Stimulated activated CD8-positive, alpha-beta memory T cell treated with anti-CD3 and anti-CD28 coated beads, Interleukin-4, amount 100 ng/mL, for 4 hours (primary cell): ENCODE measurements around the gene ANKRD13B.

ENCODE experiments used
- DNase-seq, 2 donors: peaks; one replicate each; pipeline ENCODE4 v3.0.0-alpha.2; 2020; ENCODE audit warnings: low read depth in 2 of 2, low spot score in 1 of 2

Gene ANKRD13B

DNA sequence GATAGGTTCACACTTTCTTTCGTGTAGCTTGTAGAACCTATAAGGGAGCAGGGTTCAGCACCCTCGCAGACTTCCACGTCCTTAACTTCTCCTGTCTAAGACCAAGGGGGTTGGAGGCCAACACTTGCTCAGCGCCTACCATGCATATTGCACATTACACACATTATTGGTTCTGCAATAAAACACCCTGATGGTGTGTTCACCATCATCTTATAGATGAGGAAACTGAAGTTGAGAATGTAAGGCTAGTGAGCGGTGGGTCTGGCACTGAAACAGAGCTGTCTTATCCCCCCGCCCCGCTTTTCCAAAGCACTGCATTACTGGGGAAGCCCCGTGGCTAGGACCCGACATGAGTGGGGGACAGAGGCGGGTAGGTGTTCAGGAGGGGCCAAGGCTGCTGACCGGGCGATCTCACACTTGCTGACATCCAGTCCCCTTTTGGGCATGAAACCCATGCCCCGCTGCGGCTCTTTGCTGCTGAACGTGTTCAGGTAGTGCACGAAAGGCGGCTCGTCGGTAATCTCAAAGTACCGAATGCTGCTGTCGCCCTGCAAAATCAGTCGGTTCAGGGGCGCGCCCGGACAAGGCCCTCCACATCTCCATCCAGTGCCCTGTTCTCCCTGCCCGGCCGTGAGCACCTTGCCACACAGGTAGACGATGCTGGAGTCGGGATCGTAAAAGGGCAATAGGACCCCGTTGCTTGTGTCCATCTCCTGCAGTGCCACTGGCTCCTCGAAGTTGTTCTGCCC lies 23.5 kb downstream of the ANKRD13B start:
- DNase-seq, result no peak

DNA sequence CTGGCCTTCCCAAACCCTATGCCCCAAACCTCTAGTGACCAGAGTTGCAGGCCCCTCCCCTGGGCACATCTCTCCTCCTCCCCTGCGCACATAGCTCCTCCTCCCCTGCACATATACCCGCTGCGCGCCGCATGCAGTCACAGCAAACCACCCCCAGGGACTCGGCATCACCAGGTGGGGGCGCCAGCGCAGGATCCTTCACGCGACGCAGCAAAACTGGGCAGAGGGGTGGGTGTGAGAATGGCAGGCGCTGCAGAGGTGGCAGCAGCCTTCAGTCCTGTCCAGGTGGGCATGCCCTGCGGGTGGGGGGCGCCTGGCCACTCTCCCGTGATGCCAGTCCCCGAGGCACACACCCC lies 24.2 kb downstream of the ANKRD13B start:
- peak; percentile 74 to 75 for DNase-seq

DNA sequence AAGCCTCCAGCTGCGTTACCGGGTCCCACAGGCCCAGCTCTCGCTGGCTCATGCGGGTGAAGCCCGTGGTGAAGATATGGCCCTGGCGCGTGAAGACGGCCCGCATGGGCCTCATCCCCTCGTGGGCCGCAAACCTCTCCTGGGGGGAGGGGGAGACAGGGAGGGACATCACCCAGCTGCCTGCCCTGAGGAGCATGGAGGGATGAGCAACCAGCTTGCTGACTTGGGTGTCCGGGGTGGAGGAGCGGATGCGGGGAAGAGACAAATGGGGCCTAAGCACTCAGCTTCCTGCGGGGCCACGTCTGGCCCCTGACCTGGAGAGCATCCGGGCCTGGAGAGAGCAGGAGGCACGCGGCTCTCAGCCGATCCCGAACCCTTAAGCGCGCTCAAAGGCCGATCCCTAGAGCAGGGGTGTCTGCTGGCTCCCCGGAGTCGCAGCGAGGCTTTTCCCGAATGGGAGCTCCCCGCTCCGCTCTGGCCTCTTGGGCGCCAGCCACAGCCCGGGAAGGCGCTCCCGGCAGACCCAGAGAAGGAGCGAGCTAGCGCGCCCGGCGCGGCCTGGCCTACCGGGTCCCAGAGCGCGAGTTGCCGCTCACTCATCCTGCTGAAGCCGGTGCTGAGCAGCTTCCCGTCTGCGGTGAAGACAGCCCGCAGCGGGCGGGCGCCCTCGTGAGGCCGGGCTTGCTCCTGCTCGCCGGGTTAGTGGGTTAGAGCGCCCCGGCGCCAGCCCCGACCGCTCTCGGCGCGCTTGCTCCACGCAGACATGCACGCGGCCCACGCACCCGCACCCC lies 24.7 kb downstream of the ANKRD13B start:
- DNase-seq, result peak; percentile 70 to 80

DNA sequence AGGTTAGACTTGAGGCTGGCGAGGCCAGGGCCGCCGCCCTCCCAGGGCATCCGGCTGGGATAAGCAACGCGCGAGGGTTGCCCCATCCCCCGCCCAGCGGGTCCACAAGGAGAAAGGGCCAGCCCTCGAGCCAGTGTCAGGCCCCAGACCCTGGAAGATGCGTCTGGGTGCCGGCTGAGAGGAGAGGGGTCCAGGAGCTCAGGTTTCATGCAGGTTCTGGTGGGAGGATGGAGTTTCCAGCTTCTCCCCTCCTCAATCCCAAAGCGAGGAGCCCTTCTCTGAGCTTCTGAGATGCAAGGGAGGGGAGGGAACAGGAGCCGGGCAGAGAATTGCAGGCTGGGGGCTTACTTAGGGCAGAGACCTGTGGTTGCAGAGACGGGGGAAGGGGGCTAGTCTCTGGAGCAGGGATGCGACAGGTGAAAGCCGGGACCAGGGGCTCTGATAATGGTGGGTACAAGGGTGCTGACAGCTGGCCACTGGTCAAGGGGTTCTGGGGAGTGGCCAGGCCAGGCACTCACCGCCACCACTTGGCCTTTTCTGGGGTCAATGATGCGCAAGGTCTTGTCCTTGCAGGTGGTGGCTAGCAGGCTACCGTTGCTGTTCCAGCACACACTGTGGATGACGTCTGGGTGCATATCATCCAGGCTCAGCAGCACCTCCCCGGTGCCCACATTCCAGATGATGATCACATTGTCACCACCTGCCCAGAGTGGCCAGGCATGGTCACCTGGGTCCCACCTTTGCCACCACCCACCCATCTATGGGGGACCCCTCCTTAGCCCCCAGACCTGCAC lies 25.5 kb downstream of the ANKRD13B start:
- no peak for DNase-seq

DNA sequence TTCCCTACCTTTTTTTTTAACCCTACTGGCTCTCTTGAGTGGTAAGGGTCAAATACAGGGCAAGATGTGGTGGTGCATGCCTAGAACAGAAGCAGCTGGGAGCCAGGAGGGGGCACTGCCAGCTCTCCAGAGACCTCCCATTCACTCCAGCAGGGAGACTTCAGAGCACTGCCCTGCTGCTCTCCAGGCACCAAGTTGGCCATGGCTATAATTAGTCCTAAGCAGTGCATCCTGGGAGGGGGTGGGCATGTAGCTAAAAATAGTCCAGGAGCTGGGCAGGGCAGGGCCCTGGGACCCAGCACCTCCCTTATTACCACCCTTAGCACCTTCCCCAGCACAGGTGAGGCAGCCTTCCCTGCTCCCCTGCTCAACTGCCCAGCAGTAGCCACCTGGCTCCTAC lies 26.3 kb downstream of the ANKRD13B start:
- no peak for DNase-seq

DNA sequence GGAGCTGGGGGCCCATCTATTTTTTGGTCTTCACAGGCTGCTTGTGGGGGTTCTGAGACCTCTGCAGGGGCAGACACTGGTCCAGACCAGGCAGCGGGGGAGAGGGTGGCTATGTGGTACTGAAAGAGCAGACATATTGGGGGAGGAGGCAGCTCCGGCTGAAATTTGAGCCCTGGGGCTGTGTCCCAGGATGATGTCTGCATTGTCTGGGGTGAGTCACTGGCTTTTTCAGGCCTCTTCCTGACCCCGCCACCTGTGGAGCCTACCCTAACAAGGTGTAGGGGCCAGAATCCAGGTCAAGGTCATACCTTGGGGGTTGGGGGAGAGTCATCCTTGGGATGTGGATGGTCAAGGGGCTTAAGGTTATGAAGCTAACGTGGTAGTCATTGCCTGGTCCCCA lies 27.3 kb downstream of the ANKRD13B start:
- no peak for DNase-seq

DNA sequence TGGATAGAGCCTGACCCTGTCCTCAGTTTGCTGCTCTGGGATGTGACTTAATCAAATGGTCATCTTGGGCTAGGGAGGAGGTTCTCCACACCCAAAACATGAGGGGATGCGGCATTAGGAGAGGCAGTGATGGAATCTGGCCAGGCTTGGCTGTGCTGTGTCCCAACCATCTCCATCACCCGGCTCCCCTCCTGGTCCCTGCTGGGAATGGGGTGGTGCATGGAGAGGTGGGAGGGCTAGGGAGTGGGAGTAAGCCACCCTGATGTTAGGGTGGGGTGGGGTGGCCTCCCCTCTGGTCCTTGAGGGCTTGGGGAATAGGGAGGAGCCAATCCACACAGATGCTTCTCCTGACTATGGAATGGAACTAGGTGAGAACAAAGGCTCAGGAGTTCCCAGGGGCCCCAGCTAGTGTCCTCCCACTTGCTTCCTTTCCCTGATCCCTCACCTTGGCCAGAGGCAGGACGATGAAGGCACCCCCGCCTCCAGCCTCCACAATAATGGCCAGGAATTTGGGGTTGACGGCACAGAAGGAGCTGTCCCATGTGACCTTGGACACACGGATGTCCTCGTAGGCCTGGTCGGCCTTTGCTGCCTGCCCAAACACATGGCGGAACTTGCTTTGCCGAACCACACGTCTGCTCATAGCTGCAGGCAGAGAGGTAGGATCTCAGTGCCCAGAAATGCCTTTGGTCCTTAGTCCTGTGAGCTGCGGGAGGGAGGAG lies 28.0 kb downstream of the ANKRD13B start:
- no peak for DNase-seq

DNA sequence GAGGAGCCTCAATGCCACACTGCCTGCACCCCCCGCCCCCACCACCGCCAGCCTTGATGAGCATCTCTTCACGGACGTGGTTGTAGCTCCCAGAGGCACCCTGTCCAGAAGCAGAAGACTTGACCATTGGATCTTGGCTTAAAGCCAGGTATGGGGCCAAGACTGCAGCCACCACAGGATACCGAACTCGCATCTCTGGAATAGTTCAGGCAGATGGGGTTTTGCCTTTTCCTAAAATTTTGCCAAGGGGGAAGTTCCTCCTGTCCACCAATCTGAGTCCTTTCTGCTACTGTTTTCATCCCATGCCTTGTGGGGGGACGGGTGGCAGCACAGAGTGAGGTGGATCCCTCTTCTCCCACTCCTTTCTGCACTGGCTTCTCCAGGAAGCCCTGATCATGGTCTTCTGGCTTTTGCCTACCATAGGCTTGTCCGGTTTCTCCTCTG lies 28.8 kb downstream of the ANKRD13B start:
- DNase-seq, result no peak

DNA sequence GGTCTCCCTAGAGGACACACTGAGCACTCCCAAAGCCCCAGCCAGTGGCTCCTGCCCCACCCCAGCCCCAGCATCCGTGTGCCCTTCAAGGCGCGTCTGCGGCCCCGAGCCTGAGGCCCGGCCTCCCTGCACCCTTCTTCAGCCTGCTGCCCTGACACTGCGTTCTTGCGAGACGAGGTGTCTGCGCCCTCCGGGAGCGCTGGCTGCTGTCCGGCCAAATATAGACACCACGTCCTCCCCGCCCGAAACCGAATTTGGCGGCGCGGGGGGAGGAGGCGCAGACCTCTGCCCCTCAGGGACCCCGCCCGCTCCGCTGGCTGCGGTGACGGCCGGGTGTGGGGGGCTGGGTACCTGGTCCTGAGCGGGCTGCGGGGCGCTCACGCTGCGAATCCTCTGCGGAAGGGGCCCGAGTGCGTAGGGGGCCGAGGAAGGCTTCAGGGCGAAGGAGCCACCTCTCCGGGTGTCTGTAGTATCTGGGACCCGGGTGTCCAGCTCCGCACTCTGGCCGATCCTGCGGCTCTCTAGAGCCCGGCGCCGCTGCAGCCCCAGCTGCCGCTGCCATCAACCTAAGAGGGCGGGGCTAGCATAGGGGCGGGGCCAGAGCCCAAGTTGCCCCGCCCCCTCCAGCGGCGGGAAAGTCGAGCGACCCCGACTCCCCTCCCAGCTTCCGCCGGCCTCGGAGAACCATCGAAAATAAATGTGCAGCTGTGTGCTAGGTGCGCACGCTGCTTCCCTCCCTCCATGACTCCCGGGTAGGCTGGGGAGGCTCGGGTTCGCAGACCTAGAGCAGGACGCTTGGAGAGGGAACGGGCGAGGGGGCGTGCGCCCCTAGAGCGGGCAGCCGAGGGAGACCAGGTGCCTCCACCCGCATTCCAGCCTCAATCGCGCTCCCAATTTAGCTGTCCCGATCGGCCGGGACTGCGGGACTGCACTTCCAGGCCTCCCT lies 29.7 kb downstream of the ANKRD13B start, which contains the start of gene CORO6:
Gene CORO6 (minus strand): TSS at position 576 of the 946 bp plus-strand sequence. CDS start 1,491 bp downstream, outside the sequence.
- no peak for DNase-seq

DNA sequence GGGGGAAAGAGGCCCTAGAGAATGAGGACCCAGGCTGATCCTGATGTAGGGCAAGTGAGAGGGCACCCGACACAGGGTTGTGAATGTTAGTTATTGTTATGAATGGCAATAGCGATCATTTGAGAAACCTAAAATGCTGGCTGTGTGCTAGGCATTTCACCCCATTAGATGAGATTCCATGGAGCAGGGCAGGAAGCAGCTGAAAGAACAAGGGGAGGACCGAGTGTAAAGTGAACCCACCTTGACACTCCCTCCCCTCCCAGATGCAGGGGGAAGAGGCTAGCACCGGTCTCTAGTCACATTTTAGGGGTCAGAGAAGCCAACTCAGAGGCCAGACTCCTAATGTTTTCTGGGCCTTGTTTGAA lies 30.3 kb downstream of the ANKRD13B start:
- no peak for DNase-seq

DNA sequence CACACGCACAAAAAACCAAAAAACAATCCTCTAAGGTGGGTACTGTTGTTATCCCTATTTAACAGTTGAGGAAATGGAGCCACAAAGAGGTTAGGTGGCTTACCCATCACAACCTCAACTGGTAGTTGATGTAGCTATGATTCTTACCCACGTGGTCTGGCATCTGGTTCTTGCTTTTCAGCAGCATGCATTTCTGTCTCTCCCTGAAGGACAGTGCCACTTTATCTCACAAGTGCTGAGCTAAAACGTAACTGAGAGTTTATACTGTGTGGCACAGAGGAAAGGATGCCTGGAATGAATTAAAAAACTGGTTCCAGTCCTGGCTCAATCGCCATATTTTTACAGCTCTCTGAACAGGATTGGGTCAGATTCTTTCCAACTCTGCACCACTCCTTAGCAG lies 31.7 kb downstream of the ANKRD13B start:
- no peak for DNase-seq

DNA sequence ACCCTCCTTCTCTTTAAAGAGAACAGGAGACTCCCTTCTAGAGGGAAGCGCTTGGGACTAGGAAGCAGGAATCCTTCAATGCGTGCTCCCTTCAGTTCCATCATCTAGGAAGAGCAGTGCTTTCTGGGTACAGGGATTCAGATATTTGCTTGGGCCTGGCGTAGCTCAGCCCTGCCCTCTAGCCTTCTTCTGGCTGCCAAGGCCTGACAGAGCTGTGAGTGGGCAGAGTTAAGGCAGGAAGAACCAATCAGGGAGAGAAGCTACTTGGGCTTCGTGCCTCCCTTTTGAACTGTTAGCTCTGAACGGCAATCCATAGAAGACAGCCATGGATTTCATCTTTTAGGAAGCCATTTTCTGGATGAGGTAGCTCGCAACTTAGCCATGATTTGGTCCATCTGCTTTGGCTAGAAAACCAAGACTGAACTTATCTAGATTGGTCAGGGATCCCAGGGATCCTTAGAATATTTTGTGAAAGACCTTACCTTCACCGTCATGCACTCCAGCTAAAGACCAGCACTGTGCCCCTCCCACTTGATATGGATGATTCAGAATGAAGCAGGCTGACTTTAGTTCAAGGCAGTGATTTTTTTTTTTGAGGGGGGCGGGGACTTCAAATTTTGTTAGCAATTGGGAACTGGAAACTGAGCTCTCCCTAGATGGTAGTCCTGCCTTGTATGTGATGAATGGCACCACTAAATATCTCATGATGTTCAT lies 32.3 kb downstream of the ANKRD13B start:
- no peak for DNase-seq

DNA sequence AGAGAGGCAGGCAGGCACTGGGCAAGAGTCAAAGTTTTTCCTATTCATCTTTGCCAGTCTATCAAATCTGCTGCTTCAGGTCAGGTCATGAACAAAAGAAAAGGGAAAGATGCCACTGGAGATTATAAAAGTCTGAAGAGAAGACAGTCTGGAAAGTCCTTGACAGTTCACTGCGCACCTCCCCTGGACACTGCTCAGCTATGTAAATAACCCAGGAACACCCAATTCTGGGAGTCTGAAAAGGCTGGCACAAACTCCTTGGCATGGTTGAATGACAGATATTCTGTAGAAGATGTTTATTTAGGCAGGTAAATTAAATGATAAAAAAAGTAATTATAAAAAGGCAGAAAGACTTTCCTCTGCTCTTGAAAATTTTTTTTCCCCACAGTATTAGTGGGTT lies 35.0 kb downstream of the ANKRD13B start:
- DNase-seq, result no peak

DNA sequence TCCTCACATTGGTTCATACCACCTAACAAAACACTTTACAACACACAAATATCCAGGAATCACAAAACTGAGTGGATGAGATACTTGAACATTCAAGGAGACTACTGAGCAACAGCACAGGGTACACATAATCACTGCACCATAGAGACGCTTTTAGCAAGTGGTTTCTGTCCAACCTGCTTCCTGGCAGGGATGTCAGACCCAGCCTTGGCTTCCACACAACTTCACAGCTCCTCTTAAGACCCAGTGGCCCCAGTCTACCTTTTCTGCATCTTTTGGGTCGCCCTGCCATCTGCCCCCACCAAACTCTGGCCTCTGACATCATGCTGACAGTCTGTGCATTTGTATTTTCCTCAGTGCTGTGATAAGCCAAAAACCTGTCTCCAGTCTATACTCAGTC lies 35.7 kb downstream of the ANKRD13B start:
- no peak for DNase-seq

DNA sequence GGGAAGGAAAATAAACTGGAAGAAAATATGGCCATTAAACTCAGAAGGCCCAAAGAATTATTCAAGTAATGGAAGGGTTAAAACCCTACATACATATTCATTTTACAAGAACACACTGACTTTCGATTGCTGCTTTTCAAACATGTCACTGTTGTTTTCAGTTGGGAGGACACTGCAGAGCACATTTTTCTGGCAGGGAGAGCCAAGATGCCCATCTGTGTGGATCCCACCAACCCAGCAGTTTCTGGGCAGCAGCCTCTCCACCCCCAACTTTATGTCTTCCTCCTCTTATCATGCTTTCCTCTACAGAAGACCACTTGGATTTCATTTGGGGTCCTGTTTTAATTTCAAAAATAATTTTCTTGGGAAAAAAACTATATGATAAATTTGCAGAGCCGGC lies 36.9 kb downstream of the ANKRD13B start:
- no peak for DNase-seq

DNA sequence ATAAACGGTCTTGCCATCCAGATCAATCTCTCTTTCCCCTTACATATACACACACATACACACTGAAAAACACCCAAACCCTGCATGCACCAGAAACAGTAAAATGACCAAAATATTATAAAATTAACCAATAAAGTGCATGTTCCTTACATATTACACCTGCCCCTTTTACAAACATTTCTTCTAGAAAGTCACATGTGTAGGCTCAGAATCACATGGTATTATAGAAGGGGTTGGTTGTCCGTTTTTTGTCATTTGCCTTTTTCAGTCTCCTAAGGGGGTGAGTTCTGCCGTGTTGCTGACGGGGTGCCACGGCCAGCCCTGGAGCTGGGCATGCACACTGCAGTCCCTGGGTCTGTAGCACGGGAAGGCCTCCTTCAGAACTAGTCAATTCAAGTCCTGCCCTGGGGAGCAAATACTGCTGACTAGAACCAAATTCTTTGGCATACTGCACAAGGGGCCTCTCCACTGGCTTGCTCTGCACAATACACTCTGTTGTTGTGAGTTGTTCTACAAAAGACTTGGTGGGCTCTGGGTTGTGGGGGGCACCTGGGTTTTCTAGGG lies 37.8 kb downstream of the ANKRD13B start:
- DNase-seq, result no peak

DNA sequence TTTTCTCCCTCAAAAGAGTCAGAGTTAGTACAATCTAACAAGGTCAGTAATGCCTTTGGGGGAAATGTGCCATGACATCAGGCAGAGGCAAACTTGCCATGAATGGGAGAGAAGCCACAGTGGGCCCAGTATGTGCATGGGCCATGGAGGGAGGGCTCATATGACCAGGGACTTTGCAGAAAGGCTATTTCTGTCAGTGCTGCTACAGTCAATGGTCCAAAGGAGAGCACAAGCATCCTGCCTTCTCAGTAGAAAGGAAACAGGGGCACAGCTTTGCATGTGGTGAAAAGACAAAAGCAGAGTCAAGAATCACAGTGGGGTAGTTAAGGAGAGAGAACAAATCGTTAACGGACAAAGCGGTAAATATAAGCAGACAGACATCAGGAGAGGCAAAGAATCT lies 41.0 kb downstream of the ANKRD13B start:
- no peak for DNase-seq

DNA sequence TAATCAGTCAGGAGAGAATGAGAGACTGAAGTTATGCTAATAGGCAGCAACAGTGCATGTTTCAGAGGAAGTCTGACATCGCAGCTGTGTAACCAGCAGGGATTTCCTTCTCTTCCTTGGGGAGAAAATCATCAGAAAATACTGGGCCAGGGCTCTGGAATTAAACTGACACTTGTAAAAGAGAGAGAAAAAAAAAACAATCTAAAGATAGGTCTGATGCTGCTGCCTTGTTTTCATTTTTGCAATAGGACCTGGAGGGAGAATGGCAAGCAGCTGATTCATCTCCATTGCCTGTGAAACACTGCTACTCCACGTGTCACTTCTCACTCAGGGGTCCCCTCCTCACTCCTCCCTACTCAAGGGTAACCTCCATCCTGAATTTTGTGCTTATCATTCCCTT lies 47.5 kb downstream of the ANKRD13B start:
- DNase-seq, result no peak
